HG03175 (cell line): ENCODE results near the gene EVC.
"Not testable (repeated sequence)": the region's sequence is repeated elsewhere in the genome, so short reads cannot be mapped to it uniquely, and the experiment has no call there.

Source experiments
- ATAC-seq: cut with Tn5 transposase; IDR thresholded peaks from one replicate; pipeline ENCODE4 v1.9.1; 2021; ENCODE audit warnings: mild to moderate bottlenecking, moderate library complexity; ENCODE audit not compliant: unreplicated experiment

EVC gene

GRCh38 chr4:5809216-5809776, 98.3 kb downstream of the EVC start:
- no peak for ATAC-seq

- ATAC-seq = no peak
Measured at GRCh38 chr4:5810151-5810550, 99.2 kb downstream of the EVC start.

- no peak for ATAC-seq
Measured at GRCh38 chr4:5810770-5811430, 99.9 kb downstream of the EVC start.

- ATAC-seq = not testable (repeated sequence)
Measured at GRCh38 chr4:5812057-5812456, 101.1 kb downstream of the EVC start.

GRCh38 chr4:5812506-5813229, 101.7 kb downstream of the EVC start:
- ATAC-seq = peak; percentile 80

GRCh38 chr4:5813882-5814255, 102.9 kb downstream of the EVC start:
- no peak for ATAC-seq

- no peak for ATAC-seq
Measured at GRCh38 chr4:5814421-5814820, 103.4 kb downstream of the EVC start.

- ATAC-seq = no peak
Measured at GRCh38 chr4:5815641-5816040, 104.6 kb downstream of the EVC start.

- ATAC-seq = no peak
Measured at GRCh38 chr4:5816101-5816500, 105.1 kb downstream of the EVC start.

GRCh38 chr4:5816851-5817375, 105.9 kb downstream of the EVC start:
- ATAC-seq = no peak

- ATAC-seq = no peak
Measured at GRCh38 chr4:5821665-5822358, 110.8 kb downstream of the EVC start.

- no peak for ATAC-seq
Measured at GRCh38 chr4:5822619-5823018, 111.6 kb downstream of the EVC start.

GRCh38 chr4:5823542-5824211, 112.7 kb downstream of the EVC start:
- ATAC-seq = no peak

GRCh38 chr4:5824227-5824626, 113.2 kb downstream of the EVC start:
- ATAC-seq = no peak

- no peak for ATAC-seq
Measured at GRCh38 chr4:5824635-5825034, 113.6 kb downstream of the EVC start.

- ATAC-seq = no peak
Measured at GRCh38 chr4:5825321-5826041, 114.5 kb downstream of the EVC start.

- ATAC-seq = no peak
Measured at GRCh38 chr4:5826437-5827107, 115.6 kb downstream of the EVC start.

- no peak for ATAC-seq
Measured at GRCh38 chr4:5827108-5828004, 116.4 kb downstream of the EVC start.

GRCh38 chr4:5828005-5828391, 117.0 kb downstream of the EVC start:
- no peak for ATAC-seq
